Prostate gland (tissue), 2 donors: ENCODE measurements around the gene MAD1L1. TPM values are rescaled to one million over a fixed set of nuclear protein-coding genes. Genes with fewer than 3 reads are reported as not detected.

Experiments
- DNase-seq: peaks from one replicate; pipeline ENCODE4 v3.0.0-alpha.2; 2019; ENCODE audit warnings: low spot score
- H3K27ac ChIP-seq, 2 donors: fragments of 200-600 bp; sonication (generic); 2 replicates each; pipeline ENCODE4 v1.5.1; 2017 to 2019
- H3K27me3 ChIP-seq: fragments of 200-600 bp; sonication (generic); replicated peaks from 2 replicates; pipeline ENCODE4 v1.5.1; 2019; ENCODE audit not compliant: insufficient read depth
- H3K36me3 ChIP-seq, 2 donors: fragments of 200-600 bp; sonication (generic); 1 replicate in 1 of 2; 2 replicates in 1 of 2; pipeline versions ENCODE4 v1.5.1 to v1.8.1; 2017 to 2019
- H3K4me1 ChIP-seq: fragments of 200-600 bp; sonication (generic); replicated peaks from 2 replicates; pipeline ENCODE4 v1.5.1; 2019
- H3K4me3 ChIP-seq, 2 donors: fragments of 200-600 bp; sonication (generic); 2 replicates each; pipeline ENCODE4 v1.5.1; 2017 to 2019
- H3K9me3 ChIP-seq: fragments of 200-600 bp; sonication (generic); 2 replicates; pipeline ENCODE4 v1.5.1; 2017
- CTCF ChIP-seq, 4 experiments: fragments of 200-600 bp in 2 of 4; fragments of 450-650 bp in 2 of 4; sonication (generic) in 2 of 4; IDR thresholded peaks; 1 replicate in 3 of 4; 2 replicates in 1 of 4; pipeline ENCODE4 v1.5.1; 2016 to 2019; ENCODE audit warnings: antibody characterized with exemption in 4 of 4, mild to moderate bottlenecking in 2 of 4, moderate library complexity in 2 of 4
- POLR2A ChIP-seq: fragments of 450-650 bp; IDR thresholded peaks from one replicate; pipeline ENCODE4 v1.6.1; 2016; ENCODE audit warnings: antibody characterized with exemption, mild to moderate bottlenecking
- POLR2AphosphoS5 ChIP-seq: sonication (generic); formaldehyde crosslinking; IDR thresholded peaks from one replicate; pipeline ENCODE4 v1.6.1; 2017; ENCODE audit warnings: antibody characterized with exemption
- WGBS: methylation state at CpG from one replicate; pipeline ENCODE4 v1.1.5; 2018; 5-methylcytosine and 5-hydroxymethylcytosine counted together
- intact Hi-C: fragments of 100-400 bp; cut with DNase I; formaldehyde crosslinking; loops from one replicate; pipeline ENCODE4 v1.14.2; 2022
- total RNA-seq, 2 donors: library from RNA; depleted of rRNA; stranded (reverse); fragments of >200 nt; gene quantifications; one replicate each; pipeline ENCODE4 v1.1.0, GENCODE V29; 2016

MAD1L1 gene
- total RNA-seq, 2 donors from 2014 or later, result 79.3 to 91.9 TPM

GRCh38 chr7:2090526-2091520 is 141.9 kb downstream of the MAD1L1 start:
- TF ChIP-seq CTCF (IDR thresholded peaks at IDR 0.05) (no peak), POLR2A (no peak), POLR2AphosphoS5 (no peak)
- H3K4me1 ChIP-seq, result no peaks in the 10 kb centered on the region
- no peaks in the 10 kb centered on the region for H3K36me3 ChIP-seq
- H3K27me3 ChIP-seq, result no peaks in the 10 kb centered on the region
- intact Hi-C loops, result loop anchor here (10.0 kb wide), 1 partner anchor 506 kb away; no protein-coding TSS in a partner anchor
- H3K4me3 ChIP-seq, result no peak overlapping the region
- DNase-seq, result no peak
- H3K9me3 ChIP-seq, result no peaks in the 10 kb centered on the region
- WGBS, result 87% methylated on average over 29 of the region's 29 CpGs
- H3K27ac ChIP-seq, result no peak overlapping the region

- no peak overlapping the region for H3K27ac ChIP-seq
- TF ChIP-seq POLR2A, result no peak
- TF ChIP-seq POLR2AphosphoS5, result no peak
- no peak for TF ChIP-seq CTCF (IDR thresholded peaks at IDR 0.05)
- intact Hi-C loops, result no loop called here
- DNase-seq, result no peak
- H3K4me1 ChIP-seq, result no peaks in the 10 kb centered on the region
- no peak overlapping the region for H3K4me3 ChIP-seq
- no peaks in the 10 kb centered on the region for H3K9me3 ChIP-seq
- no peaks in the 10 kb centered on the region for H3K27me3 ChIP-seq
- 91% methylated on average over 6 of the region's 15 CpGs for WGBS
- no peaks in the 10 kb centered on the region for H3K36me3 ChIP-seq
Measured at GRCh38 chr7:2088801-2089200, 143.9 kb downstream of the MAD1L1 start.

DNA sequence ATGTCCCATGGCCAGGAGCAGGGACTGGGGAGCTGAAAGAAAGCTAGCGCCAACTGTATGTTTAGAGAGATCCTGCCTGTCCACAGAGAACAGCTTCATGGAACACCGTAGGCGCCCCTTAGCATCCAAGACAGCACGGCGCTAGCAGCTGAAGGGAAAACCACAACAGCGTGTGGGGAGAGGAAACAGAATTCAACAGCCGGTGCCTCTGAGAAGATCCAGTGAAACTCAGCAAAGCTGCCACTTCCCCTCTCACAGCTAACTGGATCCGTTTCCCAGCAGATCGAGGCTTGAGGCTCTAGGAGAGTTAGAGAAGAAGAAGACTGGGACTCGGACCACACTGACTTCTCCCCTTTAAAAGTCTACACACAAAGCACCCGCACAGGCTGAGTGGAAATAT is 145.0 kb downstream of the MAD1L1 start:
- no peak overlapping the region for H3K27ac ChIP-seq
- TF ChIP-seq POLR2A, result no peak
- TF ChIP-seq POLR2AphosphoS5, result no peak
- no peak for TF ChIP-seq CTCF (IDR thresholded peaks at IDR 0.05)
- intact Hi-C loops, result no loop called here
- DNase-seq, result no peak
- no peak overlapping the region for H3K4me3 ChIP-seq
- no peaks in the 10 kb centered on the region for H3K4me1 ChIP-seq
- H3K36me3 ChIP-seq, result no peaks in the 10 kb centered on the region
- 87% methylated on average over 11 of the region's 11 CpGs for WGBS
- H3K9me3 ChIP-seq, result no peaks in the 10 kb centered on the region
- no peaks in the 10 kb centered on the region for H3K27me3 ChIP-seq

GRCh38 chr7:2086229-2086628 is 146.5 kb downstream of the MAD1L1 start:
- H3K4me3 ChIP-seq, result no peak overlapping the region
- H3K36me3 ChIP-seq, result no peaks in the 10 kb centered on the region
- no peak for DNase-seq
- H3K27ac ChIP-seq, result no peak overlapping the region
- no peaks in the 10 kb centered on the region for H3K27me3 ChIP-seq
- 79% methylated on average over 13 of the region's 13 CpGs for WGBS
- H3K4me1 ChIP-seq, result no peaks in the 10 kb centered on the region
- no peaks in the 10 kb centered on the region for H3K9me3 ChIP-seq
- TF ChIP-seq POLR2AphosphoS5 (no peak), POLR2A (no peak), CTCF (IDR thresholded peaks at IDR 0.05) (no peak)
- intact Hi-C loops, result no loop called here

GRCh38 chr7:2085804-2086203 is 146.9 kb downstream of the MAD1L1 start:
- WGBS, result 93% methylated on average over 16 of the region's 16 CpGs
- no peaks in the 10 kb centered on the region for H3K4me1 ChIP-seq
- no peaks in the 10 kb centered on the region for H3K27me3 ChIP-seq
- intact Hi-C loops, result no loop called here
- no peaks in the 10 kb centered on the region for H3K9me3 ChIP-seq
- no peak overlapping the region for H3K27ac ChIP-seq
- no peak for DNase-seq
- no peak overlapping the region for H3K4me3 ChIP-seq
- no peaks in the 10 kb centered on the region for H3K36me3 ChIP-seq
- TF ChIP-seq POLR2A, result no peak
- no peak for TF ChIP-seq CTCF (IDR thresholded peaks at IDR 0.05)
- no peak for TF ChIP-seq POLR2AphosphoS5
